Right forelimb (tissue), 1 donor: ENCODE results near the gene XG.

Experiments
- DNase-seq: peaks from one replicate; pipeline ENCODE4 v3.0.0-alpha.2; 2018

Gene XG

DNA sequence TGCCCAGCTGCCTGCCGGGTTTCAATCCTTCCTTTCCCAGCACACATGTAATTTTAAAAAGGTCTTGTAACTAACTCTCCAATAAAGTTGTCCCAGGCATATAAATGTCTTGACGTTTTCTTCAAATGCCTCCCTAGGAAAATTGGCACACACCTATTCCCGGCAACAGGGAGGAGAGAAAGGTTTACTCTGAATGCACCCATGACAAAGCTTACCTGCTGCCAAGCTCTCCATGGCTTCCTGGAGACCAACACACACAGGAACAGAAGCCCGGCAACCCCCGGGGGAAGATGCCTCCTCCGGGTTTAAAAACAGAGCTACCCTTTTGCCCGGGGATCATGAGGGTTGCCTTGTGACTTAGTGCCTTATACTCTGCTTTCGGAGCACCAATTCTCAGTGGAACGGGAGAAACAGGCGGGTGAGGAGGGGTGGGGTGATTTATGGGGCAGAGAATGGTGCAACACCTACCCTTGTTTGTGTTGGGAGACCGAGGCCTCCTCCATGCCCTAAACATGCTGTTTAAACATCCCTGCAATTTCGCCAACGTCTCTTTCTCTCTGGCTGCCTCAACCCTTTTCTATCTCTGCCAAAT, 72.1 kb downstream of the XG start:
- DNase-seq, result no peak

DNA sequence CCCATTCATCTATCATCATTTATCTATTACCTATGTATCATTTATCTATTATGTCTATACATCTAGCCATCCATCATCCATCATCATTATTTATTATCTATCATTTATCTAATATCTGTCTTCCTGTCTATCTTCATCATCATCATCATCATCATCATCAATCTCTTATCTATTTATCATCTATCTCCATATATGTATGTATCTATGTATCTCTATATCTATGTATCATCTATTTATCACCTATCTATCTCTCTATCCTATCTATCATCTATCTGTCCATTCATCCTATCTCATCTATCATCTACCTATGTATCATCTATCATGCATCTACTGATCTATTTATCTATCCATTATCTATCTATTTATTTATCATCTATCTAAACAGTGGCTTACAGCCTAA, 73.0 kb downstream of the XG start:
- DNase-seq, result no peak

DNA sequence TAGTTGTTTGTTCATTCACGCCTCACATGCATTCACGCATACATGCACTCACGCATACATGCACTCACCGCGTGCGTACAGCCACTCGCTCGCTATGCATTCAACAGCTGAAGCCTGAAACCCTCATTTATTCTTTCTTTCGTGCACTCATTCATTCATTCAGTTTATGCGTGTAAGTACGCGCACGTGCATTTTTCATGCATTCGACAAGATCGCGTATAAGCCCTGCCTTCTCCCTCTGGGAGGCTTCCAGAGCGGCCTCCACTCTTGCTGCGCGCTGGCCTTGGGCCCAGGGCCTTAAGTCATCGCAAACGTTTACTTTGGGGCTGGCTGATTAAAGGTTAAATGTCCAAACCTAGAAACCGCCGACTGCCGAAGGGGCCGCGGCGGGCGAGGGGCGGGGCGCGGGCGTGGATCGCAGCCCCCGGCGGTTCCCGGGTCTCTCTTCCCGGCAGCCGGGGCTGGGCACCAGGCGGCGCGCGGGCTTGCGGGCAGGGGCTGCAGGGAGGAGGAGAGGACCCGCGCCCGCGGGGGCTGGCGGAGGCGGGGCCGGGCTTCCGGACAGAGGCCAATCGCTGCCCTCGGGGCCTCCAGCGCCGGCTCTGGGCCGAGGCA, 76.6 kb downstream of the XG start, which contains the start of gene GYG2:
GYG2 (plus strand) TSS at position 587 of the 615 bp plus-strand sequence. CDS start 1,259 bp downstream, outside the sequence.
- peak; percentile 52 for DNase-seq

DNA sequence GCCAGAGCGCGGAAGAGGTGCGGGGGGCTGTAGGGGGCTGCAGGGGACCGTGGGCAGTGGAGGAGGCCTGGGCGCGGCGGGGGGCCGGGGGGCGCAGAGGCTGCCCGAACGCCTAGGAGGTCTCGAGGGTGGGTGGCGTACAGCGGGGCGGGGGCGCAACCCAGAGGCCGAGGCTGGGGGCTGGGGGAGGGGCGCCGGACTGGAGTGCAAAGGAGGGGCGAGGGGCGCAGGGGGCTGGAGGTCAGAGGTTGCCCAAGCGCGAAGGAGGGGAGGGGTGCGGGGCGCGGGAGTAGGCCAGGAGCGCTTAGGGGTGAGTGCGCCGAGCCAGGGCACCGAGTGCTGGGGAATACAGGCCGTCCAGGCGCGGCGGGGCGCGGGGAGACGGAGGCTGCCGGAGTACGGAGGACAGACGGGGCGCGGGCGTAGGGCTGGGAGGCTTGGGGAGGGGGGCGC, 77.1 kb downstream of the XG start:
- DNase-seq, result no peak

DNA sequence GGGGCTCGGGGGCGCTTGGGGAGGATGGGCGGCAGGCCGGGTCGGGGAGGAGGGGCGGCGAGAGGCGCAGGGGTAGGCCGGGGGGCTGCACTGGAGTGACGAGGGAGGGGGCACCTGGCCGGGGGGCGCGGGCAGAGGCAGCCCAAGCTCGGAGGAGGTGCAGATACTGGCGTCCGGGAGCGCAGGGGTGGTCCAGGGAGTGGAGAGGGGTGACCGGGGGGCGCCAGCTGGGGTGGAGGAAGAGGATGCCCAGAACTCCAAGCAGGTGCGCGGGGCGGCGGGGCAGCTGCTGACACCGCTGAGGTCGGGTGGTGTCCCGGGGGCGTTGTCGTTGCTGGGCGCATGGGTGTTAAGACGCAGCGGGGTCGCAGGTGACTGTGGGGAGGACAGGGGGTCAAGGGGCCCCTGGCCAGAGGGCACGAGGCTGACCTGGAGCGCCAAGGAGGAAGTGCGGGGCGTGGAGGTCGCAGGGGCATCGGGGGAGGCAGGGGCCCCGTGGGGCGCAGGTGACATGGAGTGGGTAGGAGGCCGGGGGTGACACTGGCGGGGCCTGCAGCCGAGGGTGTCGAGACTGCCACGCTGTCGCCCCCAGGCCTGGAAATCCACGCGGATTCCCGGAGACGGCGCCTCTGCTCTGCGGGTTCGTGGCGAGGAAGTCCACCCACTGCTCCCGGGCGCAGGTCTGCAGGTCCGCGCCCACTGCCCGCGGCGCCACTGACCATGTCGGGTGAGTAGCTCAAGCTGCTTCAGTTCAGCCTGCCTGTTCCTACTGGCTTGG, 77.8 kb downstream of the XG start:
- no peak for DNase-seq

DNA sequence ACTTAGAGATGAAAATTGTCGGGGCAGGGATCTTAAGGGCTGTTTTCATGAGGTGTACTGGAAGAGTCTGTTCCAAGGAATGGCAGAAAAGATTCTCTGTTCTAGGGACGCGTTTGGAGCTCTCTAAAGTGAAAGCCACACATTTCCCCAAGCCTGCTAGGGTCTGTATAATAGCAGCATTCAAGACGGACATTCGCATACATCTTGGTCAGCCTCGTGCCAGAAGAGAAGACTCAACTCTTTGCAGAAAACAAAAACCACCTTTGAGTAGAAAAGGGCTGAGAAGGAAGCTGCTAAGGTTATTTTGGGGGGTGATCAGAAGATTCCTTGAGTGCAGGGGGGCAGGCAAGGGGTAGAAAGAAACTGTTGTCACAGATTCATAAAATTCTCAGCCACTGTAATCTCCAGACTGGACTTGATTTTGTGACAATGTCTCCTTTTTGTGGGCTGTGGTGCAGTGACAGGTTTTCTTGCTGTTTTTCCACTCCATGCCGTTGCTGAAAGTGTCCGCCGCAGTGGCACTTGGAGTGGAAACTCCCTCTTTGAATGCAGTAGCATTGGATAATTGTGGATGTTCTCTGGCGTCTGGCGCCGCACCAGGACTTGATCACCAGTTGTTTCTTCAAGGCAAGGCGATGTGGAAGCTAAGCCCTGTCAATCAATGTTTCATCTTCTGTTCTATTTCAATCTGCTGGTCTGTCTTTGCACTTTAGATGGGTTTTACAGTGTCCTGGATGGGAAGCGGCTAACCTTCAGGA, 79.8 kb downstream of the XG start:
- no peak for DNase-seq

DNA sequence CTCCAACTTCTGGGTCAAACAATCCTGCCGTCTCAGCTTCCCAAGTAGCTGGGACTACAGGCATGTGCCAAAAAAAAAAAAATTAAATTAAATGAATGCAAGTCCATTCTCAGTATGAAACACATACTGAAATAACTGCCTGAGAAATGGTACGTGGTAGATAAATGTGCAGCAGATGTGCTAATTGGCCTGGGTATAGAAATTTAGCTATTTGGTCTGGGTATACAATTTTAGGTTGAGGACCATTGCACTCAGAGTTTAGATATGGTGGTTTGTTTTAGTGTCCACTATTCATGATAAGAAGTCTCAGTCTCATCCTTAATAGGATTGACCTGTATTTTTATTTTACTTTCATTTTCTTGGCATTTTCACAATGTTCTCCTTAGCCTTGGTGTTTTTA, 86.1 kb downstream of the XG start:
- DNase-seq, result no peak

DNA sequence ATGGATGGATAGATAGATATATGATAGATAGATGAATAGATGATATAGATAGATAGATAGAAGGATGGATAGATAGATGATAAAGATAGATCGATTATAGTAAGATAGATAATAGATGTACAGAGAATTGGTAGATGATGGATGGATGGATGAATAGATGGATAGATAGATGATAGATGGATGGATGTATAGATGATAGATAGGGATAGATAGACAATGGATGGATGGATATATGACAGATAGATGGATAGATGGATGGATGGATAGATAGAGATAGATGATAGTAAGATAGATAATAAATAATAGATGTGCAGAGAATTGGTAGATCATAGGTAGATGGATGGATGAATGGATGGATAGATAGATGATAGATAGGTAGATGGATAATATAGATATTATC, 89.1 kb downstream of the XG start:
- no peak for DNase-seq

DNA sequence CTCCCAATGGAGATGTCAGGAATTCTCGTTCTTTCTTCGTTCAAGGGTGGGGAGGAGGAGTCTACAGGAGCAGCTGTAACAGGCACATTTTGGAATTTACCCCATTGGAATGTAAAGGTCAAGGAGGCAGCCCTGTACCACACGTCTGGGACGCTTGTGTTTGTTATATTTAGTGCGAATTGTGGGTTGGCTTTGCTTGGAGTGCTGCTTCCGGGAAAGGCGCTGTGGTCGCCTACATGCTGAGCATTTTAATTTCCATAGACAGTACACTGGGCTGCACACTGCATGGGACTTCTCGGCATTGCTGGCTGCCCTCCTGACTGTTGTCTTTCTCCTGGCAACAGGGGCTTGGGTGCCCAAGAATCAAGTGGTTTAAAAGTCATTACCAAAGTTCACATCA, 89.7 kb downstream of the XG start:
- no peak for DNase-seq

DNA sequence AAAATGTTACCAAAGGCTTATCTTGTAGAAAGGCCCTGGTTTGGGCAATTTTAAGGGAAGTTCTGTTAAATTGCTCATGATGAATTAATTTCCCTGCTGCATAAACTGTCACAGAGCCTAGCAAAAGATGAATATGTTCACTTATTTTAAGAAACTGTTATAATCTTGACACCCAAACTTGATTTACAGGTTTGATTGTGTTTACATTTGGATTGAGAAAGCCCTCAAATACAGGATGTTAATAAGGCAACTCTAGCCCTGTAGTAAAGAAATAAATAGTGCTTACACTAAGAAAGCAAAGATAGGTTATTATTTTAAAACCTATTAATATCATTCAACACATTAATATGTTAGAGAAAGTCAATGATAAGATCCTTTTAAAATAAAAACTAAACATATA, 95.2 kb downstream of the XG start:
- DNase-seq, result no peak

DNA sequence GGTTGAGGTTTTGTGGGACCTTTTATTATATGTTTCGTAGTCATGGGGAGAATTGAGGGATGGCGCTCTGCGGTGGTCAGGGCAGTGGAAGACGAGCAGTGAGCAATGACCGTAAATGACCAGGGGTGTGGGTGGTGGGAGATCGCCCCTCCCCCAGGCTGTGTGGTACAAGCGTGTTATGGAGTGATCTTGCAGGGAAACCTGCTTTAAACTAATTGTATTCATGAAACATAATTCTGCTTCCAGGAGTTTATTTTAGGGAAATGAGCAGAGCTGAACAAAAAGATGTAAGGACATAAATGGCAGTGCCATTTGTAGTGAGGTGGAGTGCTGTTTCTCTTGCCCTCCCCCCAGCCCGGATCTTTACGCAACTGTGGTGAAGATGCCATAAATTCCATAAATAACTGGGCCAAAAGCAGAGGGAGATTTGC, 97.0 kb downstream of the XG start:
- no peak for DNase-seq

DNA sequence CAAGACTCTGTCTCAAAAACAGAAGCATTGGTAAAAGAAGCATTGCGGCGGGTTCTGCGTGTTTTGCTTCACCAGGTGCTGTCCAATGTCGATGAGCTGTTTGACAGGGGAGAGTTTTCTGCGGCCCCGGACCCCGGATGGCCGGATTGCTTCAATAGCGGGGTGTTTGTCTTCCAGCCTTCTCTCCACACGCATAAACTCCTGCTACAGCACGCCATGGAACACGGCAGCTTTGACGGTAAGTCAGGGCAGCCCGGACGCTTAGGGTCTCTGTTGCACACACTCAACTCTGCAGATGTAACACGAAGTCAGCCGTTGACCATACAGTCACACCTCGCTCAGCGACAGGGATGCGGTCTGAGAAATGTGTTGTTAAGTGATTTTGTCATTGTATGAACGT, 103.1 kb downstream of the XG start:
- no peak for DNase-seq

DNA sequence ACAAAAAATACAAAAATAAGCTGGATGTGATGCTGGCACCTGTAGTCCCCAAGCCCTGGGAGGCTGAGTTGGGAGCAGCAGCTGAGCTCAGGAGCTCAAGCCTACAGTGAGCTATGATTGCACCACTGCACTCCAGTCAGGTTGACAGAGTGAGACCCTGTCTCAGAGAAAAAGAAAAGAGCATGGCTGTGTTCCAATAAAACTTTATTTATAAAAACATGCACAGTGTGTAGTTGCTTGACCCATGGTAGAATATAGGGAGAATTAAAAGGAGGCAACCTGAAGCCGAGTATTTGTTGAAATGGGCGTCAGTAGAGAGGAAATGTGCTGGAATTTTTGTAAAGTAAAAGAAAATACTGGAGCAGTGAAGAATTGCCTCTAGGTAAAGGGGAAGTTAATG, 103.9 kb downstream of the XG start:
- no peak for DNase-seq

DNA sequence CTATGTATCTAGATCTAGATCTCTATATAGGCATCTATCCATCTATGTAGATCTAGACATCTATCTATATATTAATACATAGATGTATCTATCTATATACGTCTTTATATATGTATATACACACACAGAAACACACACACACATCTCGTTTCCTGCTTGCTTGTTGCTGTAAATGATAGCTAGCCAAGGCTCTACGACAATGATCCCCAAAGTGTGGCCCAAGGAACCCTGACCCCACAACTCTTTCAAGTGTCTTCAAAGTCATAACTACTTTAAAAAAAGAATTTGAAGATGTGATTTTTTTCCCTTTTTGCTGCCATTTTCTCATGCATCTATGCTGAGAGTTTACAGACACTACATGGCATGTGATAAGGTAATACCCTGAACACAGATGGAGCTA, 105.7 kb downstream of the XG start:
- no peak for DNase-seq

DNA sequence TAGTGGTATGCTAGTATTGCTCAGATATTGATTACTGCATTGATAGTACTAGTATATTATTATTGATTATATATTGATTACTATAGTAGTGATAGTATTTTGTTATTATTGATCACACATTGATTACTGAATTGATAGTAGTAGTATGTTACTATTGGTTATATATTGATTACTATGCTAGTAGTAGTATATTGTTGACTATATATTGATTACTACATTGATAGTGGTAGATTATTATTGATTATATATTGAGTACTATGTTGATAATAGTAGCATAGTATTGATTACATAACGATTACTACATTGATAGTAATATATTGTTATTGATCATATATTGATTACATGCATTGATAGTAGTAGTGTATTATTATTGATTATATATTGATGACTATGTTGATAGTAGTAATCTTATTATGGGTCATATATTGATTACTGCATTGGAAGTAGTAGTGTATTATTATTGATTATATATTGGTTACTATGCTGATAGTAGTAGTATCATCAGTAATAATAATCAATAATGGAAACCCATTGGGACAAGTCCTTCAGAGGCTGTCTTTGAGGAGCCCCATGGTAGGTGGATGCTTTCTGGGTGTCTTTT, 107.5 kb downstream of the XG start:
- no peak for DNase-seq

DNA sequence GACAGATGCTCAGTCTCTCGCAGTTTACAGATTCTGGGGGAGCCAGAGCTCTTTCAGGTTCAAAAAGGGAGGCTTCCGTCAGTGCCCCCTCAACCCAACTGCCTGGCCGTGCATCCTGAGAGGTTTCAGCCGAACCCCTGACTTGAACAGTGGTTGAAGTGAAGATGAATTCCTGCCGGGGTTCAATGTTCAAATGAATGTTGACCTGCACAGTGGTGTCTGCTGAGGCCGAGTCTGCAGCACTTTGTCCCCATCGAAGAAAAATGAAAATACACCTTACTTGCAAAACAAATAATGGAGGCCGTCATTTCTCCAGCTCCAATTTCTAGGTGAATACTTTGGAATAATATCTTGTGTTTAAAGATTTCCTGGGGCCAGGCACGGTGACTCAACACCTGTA, 110.6 kb downstream of the XG start:
- no peak for DNase-seq

DNA sequence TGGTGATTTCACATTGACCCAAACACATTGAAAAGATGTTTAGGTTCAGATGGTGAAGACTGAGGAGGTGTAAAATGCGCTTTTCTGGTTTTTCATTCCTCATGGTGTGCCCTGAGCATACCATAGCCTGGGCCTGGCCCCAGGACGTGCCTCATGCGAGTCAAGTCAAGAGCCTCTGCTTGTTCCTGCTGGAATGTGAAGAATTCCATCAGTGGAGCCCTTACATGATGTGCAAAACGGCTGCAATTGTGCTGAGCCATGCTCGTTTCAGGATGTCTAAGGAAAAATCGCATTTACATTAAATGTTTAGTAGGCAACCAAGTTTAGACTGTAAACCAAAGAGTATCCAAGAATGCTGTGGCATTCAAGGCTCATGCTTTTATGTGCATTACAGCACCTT, 111.8 kb downstream of the XG start:
- DNase-seq, result no peak
